Transverse colon (tissue), 4 donors: Measurements from ENCODE around the gene CAPNS2. TPM values are rescaled to one million over a fixed set of nuclear protein-coding genes. Genes with fewer than 3 reads are reported as not detected.

Experiments used
- DNase-seq: peaks from one replicate; pipeline ENCODE4 v3.0.0-alpha.2; 2019
- H3K27ac ChIP-seq, 4 donors: fragments of 200-600 bp; sonication (generic); 2 replicates each; pipeline ENCODE4 v1.5.1; 2016 to 2018; ENCODE audit warnings: inconsistent platforms in 4 of 4
- H3K27me3 ChIP-seq: fragments of 200-600 bp; sonication (generic); 2 replicates; pipeline ENCODE4 v1.5.1; 2017; ENCODE audit warnings: inconsistent platforms
- H3K36me3 ChIP-seq, 4 donors: fragments of 200-600 bp; sonication (generic); 2 replicates each; pipeline ENCODE4 v1.5.1; 2017 to 2019; ENCODE audit warnings: inconsistent platforms in 4 of 4
- H3K4me1 ChIP-seq, 4 donors: fragments of 200-600 bp; sonication (generic); 2 replicates each; pipeline ENCODE4 v1.5.1; 2017 to 2020; ENCODE audit warnings: inconsistent platforms in 4 of 4
- H3K4me3 ChIP-seq, 4 donors: fragments of 200-600 bp; sonication (generic); 1 replicate in 1 of 4; 2 replicates in 3 of 4; pipeline versions ENCODE4 v1.5.1 to v1.6.1; 2017 to 2019; ENCODE audit warnings: inconsistent platforms in 4 of 4
- H3K9me3 ChIP-seq, 2 donors: fragments of 200-600 bp; sonication (generic); 2 replicates each; pipeline ENCODE4 v1.5.1; 2017 to 2019; ENCODE audit warnings: inconsistent platforms in 2 of 2
- EP300 ChIP-seq: sonication (generic); formaldehyde crosslinking; IDR thresholded peaks from one replicate; pipeline ENCODE4 v1.6.1; 2017; ENCODE audit warnings: antibody characterized with exemption, low read depth
- POLR2A ChIP-seq: fragments of 450-650 bp; IDR thresholded peaks from one replicate; pipeline ENCODE4 v1.6.1; 2016; ENCODE audit warnings: antibody characterized with exemption, mild to moderate bottlenecking, moderate library complexity
- POLR2AphosphoS5 ChIP-seq, 3 donors: sonication (generic); formaldehyde crosslinking; IDR thresholded peaks; one replicate each; pipeline ENCODE4 v1.6.1; 2016; ENCODE audit warnings: antibody characterized with exemption in 3 of 3
- WGBS, 2 donors: methylation state at CpG; one replicate each; pipeline ENCODE4 v1.1.5; 2018; ENCODE audit warnings: low coverage in 1 of 2; 5-methylcytosine and 5-hydroxymethylcytosine counted together
- in situ Hi-C, 4 donors: fragments of 200-750 bp; cut with MboI; loops; one replicate each; pipeline versions ENCODE4 v1.15.0 to v1.15.1; 2017; ENCODE audit warnings: low sequenced_read_pairs in 3 of 4, low pct_ligation_motif_present in 1 of 4, low pct_unique_long_range_greater_than_20kb in 1 of 4
- intact Hi-C: fragments of 100-400 bp; cut with DNase I; formaldehyde crosslinking; loops from one replicate; pipeline ENCODE4 v1.15.1; 2023; ENCODE audit warnings: low total_unique reads
- total RNA-seq, 4 donors: library from RNA; depleted of rRNA; stranded (reverse); fragments of >200 nt; gene quantifications; one replicate each; pipeline ENCODE4 v1.1.0, GENCODE V29; 2016
- TF ChIP-seq, protein P1 (sequence below), 5 experiments: fragments of 200-600 bp in 3 of 5; fragments of 450-650 bp in 2 of 5; sonication (generic) in 3 of 5; IDR thresholded peaks; 1 replicate in 2 of 5; 2 replicates in 3 of 5; pipeline ENCODE4 v1.5.1; 2016 to 2017; ENCODE audit warnings: antibody characterized with exemption in 5 of 5, inconsistent platforms in 3 of 5, mild to moderate bottlenecking in 2 of 5, moderate library complexity in 1 of 5

CAPNS2 gene
- total RNA-seq, 4 donors from 2014 or later, result 0.55 to 0.64 TPM; not detected in 2

DNA sequence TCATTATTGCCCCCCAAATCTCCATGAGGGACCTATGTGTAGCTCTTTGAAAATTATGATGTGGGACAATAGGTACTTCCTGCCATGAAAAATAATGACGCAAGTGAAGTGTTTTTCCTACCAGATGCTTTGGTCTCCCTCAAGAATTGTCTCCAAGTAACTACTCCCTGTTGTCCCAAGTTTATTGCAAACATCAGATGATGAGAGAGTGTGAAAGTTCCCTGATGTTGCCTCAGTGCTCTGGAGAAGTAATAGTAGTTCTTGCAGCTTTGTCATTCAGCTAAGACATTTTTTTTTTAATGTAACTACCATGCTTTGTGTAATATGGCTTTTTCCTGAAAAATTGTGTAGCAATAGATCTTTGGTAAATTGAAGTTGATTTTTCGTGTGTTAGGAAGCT lies 37.5 kb upstream of the CAPNS2 start:
- WGBS, 2 donors, result 51 to 81% methylated on average over 2 of the region's 2 CpGs
- H3K9me3 ChIP-seq, result no peaks in the 10 kb centered on the region
- no peak overlapping the region for H3K4me3 ChIP-seq
- H3K4me1 ChIP-seq, result peaks cover 0 to 4% (median 0%) of the 10 kb centered on the region in 4 donors
- no peaks in the 10 kb centered on the region for H3K27me3 ChIP-seq
- H3K27ac ChIP-seq, result no peak overlapping the region
- in situ Hi-C loops (no loop called here), intact Hi-C loops (no loop called here)
- no peaks in the 10 kb centered on the region for H3K36me3 ChIP-seq
- TF ChIP-seq, protein P1, sequence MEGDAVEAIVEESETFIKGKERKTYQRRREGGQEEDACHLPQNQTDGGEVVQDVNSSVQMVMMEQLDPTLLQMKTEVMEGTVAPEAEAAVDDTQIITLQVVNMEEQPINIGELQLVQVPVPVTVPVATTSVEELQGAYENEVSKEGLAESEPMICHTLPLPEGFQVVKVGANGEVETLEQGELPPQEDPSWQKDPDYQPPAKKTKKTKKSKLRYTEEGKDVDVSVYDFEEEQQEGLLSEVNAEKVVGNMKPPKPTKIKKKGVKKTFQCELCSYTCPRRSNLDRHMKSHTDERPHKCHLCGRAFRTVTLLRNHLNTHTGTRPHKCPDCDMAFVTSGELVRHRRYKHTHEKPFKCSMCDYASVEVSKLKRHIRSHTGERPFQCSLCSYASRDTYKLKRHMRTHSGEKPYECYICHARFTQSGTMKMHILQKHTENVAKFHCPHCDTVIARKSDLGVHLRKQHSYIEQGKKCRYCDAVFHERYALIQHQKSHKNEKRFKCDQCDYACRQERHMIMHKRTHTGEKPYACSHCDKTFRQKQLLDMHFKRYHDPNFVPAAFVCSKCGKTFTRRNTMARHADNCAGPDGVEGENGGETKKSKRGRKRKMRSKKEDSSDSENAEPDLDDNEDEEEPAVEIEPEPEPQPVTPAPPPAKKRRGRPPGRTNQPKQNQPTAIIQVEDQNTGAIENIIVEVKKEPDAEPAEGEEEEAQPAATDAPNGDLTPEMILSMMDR (IDR thresholded peaks at IDR 0.05), result no peak
- TF ChIP-seq EP300 (no peak), POLR2AphosphoS5 (IDR thresholded peaks at IDR 0.05) (no peak), POLR2A (no peak)
- no peak for DNase-seq

DNA sequence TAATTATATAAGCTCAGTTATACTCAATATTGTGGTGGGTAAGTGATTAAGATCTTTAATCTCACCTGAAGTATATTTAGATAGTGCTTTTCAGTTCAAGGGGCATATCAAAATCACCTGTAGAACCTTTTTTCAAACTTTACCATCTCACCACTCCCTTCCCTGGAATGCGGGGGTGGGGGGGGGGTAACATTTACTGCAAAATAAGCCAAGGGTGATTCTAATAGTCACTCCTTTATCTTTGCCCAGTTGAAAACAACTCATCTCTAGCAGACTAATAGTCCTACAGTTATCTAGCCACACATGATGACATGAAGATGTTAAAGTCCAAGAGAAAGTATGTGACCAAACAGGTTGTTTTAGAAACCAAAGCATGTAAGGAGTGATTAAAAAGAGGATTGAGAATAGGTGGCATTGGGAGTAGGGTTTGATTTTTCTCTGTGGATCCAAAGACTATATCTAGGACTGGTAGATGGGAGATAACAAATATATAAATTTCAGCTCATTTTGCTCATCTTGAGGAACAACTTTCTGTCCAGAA lies 36.1 kb upstream of the CAPNS2 start:
- Histone ChIP-seq H3K27me3 (no peaks in the 10 kb centered on the region), H3K4me3 (no peak overlapping the region), H3K27ac (no peak overlapping the region), H3K36me3 (no peaks in the 10 kb centered on the region), H3K4me1 (peaks cover 0 to 4% (median 0%) of the 10 kb centered on the region in 4 donors), H3K9me3 (no peaks in the 10 kb centered on the region)
- in situ Hi-C loops (no loop called here), intact Hi-C loops (no loop called here)
- 87% methylated on average over 1 of the region's 1 CpG; no CpG with 5 or more reads in 1 of the 2 donors for WGBS, 2 donors
- no peak for DNase-seq
- TF ChIP-seq EP300 (no peak), POLR2A (no peak), POLR2AphosphoS5 (IDR thresholded peaks at IDR 0.05) (no peak)
- TF ChIP-seq, protein P1 (IDR thresholded peaks at IDR 0.05), result no peak

DNA sequence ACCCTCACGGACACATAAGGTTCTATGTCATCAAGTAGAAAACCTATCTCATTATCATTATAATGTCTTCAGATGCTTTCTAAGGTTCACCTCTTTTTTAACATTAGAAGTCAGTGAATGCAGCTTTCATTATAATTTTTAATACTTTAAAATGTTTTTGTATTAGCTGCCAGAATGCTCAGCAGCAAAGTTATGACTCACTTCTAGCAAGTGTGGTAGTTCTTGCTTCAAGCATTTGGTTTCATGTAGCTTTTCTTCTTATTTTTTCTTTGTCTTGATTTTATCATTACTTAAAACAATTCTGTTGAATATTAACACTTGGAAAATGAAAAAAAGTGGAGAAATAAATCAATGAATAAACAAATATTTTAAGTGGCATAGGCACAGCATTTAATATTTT lies 34.3 kb upstream of the CAPNS2 start:
- intact Hi-C loops, result no loop called here
- no peaks in the 10 kb centered on the region for H3K27me3 ChIP-seq
- in situ Hi-C loops, result no loop called here
- no peaks in the 10 kb centered on the region for H3K36me3 ChIP-seq
- WGBS, 2 donors, result 89 to 97% methylated on average over 1 of the region's 1 CpG
- H3K27ac ChIP-seq, result no peak overlapping the region
- TF ChIP-seq, protein P1 (IDR thresholded peaks at IDR 0.05), result no peak
- no peak for TF ChIP-seq POLR2A
- no peak for TF ChIP-seq POLR2AphosphoS5 (IDR thresholded peaks at IDR 0.05)
- TF ChIP-seq EP300, result no peak
- H3K9me3 ChIP-seq, result no peaks in the 10 kb centered on the region
- H3K4me1 ChIP-seq, result no peaks in the 10 kb centered on the region
- H3K4me3 ChIP-seq, result no peak overlapping the region
- DNase-seq, result no peak

DNA sequence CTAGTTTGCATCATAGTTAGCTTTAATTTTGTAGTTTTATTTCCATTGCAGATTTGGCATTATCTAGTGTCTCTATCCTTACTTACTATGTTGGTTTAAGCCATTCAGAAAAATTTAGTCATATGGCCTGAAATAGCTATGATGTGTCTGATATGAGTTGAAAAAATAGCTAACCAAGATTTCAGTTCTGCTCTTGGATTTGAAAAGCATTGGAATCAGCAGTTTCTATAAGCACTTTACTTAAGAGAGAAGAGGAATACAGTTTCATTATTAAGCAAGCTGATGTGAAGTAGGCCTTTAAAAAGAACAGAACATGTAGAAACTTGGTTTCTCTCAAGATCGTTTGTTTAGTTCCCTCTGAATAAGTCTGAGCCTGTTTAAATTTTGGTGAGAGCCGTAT lies 31.7 kb upstream of the CAPNS2 start:
- Histone ChIP-seq H3K9me3 (no peaks in the 10 kb centered on the region), H3K27me3 (no peaks in the 10 kb centered on the region), H3K36me3 (no peaks in the 10 kb centered on the region), H3K4me3 (no peak overlapping the region), H3K27ac (no peak overlapping the region), H3K4me1 (no peaks in the 10 kb centered on the region)
- WGBS, 2 donors, result 76 to 85% methylated on average over 2 of the region's 2 CpGs
- intact Hi-C loops (no loop called here), in situ Hi-C loops (no loop called here)
- TF ChIP-seq, protein P1 (IDR thresholded peaks at IDR 0.05), result no peak
- no peak for TF ChIP-seq POLR2AphosphoS5 (IDR thresholded peaks at IDR 0.05)
- no peak for TF ChIP-seq EP300
- TF ChIP-seq POLR2A, result no peak
- no peak for DNase-seq
